Vagina (tissue), 2 donors: ENCODE data around the gene ZNF428.

Experiments used
- POLR2AphosphoS5 ChIP-seq, 2 donors: sonication (generic); formaldehyde crosslinking; IDR thresholded peaks; one replicate each; pipeline ENCODE4 v1.9.0; 2017; ENCODE audit warnings: antibody characterized with exemption in 2 of 2, mild to moderate bottlenecking in 2 of 2, low read depth in 1 of 2; ENCODE audit not compliant: insufficient read depth in 1 of 2
- TF ChIP-seq, protein P1 (sequence below), 3 experiments: fragments of 450-650 bp in 2 of 3; fragments of 200-600 bp in 1 of 3; sonication (generic) in 1 of 3; IDR thresholded peaks; one replicate each; pipeline ENCODE4 v1.5.1; 2017 to 2019; ENCODE audit warnings: antibody characterized with exemption in 3 of 3, mild to moderate bottlenecking in 2 of 3, moderate library complexity in 2 of 3

DNA sequence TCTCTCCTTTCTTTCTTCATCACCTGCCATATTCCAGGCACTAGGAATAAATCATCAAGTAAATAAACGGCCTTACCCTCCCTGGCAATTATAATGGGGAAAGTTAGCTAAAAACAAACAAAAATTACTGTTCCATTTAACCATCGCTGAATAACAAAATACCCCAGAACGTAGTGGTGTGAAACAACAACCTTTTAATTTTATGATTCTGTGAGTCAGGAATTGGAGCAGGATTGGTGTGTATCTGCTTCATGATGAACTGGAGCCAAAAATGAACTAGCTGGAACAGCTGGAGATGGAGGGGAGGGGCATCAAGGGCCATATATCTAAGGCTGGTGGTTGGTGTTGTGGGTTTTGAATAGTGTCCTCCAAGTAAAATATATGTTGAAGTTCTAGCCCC, 23.9 kb upstream of the ZNF428 start:
- TF ChIP-seq POLR2AphosphoS5 (IDR thresholded peaks at IDR 0.05; ENCODE audit: insufficient read depth in 1 of 2, low read depth in 1 of 2): no peak
- TF ChIP-seq, protein P1, sequence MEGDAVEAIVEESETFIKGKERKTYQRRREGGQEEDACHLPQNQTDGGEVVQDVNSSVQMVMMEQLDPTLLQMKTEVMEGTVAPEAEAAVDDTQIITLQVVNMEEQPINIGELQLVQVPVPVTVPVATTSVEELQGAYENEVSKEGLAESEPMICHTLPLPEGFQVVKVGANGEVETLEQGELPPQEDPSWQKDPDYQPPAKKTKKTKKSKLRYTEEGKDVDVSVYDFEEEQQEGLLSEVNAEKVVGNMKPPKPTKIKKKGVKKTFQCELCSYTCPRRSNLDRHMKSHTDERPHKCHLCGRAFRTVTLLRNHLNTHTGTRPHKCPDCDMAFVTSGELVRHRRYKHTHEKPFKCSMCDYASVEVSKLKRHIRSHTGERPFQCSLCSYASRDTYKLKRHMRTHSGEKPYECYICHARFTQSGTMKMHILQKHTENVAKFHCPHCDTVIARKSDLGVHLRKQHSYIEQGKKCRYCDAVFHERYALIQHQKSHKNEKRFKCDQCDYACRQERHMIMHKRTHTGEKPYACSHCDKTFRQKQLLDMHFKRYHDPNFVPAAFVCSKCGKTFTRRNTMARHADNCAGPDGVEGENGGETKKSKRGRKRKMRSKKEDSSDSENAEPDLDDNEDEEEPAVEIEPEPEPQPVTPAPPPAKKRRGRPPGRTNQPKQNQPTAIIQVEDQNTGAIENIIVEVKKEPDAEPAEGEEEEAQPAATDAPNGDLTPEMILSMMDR (IDR thresholded peaks at IDR 0.05): no peak
